ENCODE data around the gene CFDP1.

The CFDP1 gene

DNA sequence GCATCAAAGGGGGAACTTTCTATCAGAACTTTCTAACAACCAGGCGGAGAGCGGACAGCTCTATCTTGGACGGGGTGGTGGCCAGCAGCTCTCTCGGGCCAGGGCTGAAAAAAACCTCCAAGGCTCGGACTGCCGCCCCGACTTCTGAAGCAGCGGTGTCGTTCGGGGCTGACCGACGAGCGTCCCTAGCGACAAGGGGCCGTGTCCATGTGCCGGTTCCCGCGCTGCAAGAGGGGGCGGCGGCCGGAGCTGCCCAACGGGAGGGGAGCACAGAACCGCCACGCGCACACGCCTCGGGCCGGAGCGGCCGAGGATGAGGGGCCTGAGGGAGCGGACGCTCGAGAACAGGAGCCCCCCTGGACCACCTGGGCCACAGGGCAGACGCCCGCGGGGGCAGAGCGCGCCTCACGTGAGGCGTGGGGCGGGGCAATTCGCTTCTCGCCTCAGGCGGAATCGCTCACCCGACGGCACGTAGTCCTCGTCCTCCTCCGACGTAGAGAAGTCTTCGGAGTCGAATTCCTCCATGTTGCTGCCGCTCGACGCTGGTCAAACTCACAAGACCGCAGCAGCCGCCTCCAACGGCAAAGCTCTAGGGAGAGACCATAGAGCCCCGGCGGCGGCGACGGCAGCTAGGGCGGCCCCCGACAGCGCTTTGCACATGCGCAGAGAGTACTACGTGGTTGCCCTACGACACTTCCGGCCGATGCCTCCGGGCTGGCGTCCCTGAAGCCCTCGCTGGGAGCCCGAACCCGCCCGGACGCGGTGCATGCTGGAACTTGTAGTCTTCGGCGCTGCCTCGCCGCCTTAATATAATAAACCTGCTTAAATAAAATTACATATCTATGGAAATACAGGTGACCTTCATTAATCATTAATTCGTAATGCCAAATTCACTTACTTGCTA is at the start of gene CFDP1:
Gene CFDP1, minus strand, starts transcription at position 676 of the 904 bp plus-strand sequence. Its CDS starts 151 bp downstream, at position 525.
- DNase-seq (ENCODE audit: low spot score): peak; percentile 99

DNA sequence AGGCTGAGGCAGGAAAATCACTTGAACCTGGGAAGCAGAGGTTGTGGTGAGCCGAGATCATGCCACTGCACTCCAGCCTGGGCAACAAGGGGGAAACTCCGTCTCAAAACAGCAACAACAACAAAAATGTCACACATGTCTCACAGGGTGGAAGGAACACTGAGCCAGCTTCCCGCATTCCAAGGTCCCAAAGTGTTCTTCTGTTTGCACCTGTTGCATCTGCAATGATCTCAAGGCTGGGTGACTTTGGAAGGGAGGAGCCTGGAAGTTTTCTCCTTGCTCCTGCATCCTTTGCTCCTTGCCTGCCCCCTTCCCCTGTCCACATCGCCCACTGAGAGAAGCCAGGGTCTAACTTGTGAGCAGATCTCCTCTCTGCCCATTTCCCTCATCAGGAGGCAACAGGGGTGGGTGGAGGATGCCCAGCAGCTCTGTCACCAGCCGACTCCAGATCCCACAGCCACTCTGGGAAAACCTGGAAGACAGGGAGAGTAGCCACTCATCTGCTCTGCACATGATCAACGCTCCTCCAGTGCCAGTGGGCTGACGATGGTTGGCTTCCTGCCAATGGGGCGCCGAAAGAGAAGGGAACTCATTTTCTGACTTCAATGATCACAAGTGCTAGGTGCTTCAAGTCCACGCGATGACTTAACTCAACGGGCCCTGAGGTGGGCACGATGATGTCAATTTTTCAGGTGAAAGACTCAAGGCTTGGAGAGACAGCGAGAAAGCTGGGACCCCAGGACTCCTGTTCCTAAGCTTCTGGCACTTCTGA is 49.3 kb upstream of the CFDP1 start:
- DNase-seq (ENCODE audit: low spot score): no peak

DNA sequence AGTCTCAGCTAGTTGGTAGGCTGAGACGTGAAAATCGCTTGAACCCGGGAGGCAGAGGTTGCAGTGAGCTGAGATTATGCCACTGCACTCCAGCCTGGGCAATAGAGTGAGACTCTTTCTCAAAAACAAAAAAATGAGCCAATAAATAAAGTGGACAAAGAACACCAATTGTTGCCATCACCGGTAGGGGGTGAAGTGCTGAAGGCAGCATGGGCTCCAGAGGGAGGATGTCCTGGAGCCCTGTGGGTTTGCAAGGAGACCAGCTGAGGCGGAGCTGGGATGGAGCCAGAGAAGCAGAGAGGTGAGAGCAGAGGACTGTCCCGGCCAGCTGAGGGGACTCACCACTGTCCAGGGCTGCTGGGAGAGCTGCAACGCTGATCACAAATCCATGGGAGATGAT is 48.2 kb upstream of the CFDP1 start:
- no peak for DNase-seq (ENCODE audit: low spot score)

DNA sequence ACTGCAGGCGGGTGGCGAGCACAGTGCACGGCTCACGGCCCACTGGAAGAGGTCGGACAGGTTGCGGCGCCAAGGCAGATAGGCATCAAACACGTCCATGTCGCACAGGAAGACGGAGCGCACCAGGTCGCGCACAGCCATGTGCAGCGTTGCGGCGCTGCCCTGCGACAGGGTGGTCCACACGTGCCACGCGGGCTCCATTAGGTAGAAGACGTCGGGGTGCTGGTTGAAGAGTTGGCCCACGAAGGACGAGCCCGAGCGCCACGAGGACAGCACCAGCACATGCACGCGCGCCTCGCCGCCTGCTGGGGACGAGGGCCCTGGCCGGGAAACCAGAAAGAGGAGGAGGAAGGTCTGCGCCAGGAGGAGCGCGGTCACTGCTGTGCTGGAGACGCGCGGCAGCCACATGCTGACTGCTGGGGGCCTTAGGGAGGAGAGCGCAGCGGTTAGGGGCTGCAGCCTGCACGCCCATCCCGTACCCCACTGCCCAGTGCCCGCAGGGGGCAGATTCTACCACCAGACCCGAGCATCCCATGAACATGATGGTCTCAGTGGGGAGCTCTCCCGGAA is 46.2 kb upstream of the CFDP1 start:
- no peak for DNase-seq (ENCODE audit: low spot score)

DNA sequence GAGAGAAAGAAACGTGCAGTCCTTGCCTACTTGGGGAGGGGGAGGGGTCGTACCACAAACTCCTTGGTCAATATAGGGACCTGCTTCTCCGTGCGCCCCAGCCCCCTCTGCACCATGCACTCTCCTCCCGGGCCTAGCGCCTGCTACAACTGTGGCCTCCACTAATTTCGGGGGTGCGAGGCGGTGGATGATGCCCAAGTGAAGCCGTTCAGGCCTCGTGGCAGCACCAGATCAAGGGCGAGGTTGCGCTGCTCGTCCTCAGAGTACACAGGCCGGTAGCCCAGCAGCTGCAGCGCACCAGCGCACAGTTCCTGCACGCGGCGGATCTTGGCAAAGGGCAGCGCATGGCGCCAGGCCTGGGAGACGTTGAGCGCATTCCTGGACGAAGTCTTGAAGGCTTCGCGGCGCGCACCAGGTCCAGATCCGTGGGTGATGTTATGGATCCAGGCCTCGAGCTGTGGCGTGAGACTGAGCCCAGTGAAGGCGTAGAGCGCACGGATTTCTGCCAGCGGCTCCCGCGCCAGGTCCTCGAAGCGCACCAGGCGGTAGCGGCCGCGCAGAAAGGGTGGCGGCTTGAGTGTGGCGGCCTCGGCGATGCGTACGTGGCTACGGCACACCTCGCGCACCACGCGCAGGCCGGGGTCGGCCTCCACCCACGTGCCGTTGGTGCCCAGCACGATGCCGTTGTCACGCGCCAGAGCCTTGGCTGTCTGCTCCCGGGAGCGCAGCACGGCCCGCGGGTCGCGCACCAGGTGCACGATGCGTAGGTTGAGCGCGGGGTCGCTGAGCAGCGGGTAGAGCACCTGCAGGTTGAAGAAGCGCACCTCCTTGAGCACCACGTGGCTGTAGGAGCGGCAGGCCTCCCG is 45.4 kb upstream of the CFDP1 start:
- DNase-seq (ENCODE audit: low spot score): no peak

DNA sequence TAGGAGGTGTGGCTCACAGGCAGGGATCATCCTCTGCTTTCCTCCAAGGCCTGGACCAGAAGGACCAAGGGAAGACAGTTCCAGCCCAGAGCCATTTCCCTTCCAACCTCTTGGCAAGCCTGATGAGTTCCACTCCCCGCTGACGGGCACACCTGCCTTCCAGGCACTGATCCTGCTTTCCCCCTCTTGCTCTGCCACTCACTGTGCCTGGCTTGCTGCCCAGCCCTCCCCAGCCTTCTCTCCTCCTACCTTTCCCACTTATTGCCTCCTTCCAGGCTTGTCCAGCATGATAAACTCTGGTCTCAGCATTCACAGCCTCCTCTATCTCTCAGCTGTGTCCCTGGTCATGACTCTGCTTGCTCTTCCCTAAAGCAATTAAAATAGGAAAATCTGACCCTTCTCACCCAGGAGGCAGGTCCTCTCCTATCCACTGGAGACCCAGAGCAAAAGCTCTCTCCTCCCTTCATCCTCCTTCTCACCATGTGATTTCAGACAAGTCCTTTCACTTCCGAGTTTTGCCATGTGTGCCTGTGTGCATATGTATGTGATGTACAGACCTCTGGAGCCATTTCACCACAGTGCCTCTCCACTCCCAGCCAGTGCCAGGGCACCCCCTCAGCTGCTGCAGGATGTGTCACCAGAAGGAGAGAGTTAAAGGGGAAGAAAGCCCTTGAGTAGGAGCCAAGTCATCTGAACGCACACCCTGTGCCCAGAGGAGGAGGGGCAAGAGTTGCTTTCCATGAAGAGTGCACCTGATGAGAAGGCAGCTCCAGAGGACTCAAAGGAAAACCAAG is 44.6 kb upstream of the CFDP1 start:
- DNase-seq (ENCODE audit: low spot score): no peak

DNA sequence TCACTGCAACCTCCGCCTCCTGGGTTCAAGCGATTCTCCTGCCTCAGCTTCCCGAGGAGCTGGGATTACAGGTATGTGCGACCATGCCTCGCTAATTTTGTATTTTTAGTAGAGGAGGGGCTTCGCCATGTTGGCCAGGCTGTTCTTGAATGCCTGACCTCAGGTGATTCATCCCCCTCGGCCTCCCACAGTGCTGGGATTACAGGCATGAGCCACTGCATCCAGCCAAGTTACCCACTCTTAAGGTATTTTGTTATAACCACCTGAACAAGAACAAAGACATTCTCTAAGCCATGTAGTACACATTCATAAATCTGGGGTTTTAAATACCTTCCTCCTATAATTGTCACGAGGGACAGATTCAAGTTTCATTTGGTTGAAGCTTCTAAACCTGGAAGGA is 43.5 kb upstream of the CFDP1 start:
- no peak for DNase-seq (ENCODE audit: low spot score)

DNA sequence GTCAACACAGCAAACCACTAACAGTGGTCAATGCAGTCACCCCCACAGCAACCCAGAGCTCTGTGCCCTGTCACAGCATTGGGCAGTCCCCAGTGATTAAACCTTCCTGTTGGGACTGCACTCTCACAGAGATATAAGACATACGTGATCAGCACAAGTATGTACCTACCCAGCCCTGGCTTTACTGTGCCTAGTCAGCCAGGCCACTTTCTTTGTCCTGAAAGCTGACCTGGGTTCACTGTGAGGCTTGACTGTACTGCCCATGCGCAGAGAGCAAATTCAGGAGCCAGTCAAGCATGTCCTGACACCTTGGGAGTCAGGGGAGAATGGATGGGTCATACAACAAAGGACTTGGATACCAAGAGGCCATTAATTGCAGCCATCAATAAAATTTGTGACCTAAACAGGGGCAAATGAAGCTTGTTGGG is 42.1 kb upstream of the CFDP1 start:
- DNase-seq (ENCODE audit: low spot score): no peak

DNA sequence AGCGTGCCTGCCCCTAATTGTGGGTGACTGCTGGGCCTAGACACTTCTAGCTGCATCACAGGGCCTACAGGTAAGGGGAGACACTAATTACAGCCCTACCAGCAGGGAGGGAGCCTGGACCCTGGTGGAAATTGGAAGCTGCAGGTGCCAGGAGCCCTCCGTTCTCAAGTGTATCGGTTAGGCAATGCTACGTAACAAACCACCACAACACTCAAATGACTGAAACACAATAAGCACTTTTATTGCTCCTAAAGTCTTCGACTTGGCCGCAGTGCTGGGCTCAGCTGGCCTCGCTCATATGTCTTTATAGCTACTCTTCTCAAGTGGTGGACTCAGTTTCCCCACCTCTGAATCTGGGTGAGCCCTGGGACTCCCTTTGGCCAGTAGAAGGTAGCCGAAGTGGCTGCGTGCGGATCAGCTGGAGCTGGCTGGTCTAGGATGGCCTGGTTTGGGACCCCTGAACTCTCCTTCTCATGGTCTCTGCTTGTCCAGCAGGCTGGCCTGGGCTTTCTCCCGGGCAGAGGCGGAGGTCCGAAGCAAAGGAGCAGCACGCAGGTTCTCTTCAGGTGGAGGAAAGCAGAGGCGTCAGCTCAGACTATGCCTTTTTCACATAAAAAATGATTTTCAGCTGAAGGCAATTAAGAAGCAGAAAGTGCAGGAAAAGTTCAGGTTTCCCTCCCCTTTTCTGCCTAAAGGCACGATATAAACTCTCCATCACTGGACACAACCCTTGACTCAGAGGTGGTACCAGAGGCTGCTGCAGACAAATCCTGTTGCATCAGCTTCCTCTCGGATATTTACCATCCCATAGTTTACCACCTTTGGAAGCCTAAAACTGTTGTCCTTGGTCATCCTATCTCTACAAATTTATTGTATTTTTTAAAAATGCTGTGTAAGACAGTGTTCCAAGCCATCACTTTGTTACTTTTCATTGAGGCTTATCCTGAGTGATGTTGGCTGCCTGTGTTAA is 39.9 kb upstream of the CFDP1 start:
- no peak for DNase-seq (ENCODE audit: low spot score)

DNA sequence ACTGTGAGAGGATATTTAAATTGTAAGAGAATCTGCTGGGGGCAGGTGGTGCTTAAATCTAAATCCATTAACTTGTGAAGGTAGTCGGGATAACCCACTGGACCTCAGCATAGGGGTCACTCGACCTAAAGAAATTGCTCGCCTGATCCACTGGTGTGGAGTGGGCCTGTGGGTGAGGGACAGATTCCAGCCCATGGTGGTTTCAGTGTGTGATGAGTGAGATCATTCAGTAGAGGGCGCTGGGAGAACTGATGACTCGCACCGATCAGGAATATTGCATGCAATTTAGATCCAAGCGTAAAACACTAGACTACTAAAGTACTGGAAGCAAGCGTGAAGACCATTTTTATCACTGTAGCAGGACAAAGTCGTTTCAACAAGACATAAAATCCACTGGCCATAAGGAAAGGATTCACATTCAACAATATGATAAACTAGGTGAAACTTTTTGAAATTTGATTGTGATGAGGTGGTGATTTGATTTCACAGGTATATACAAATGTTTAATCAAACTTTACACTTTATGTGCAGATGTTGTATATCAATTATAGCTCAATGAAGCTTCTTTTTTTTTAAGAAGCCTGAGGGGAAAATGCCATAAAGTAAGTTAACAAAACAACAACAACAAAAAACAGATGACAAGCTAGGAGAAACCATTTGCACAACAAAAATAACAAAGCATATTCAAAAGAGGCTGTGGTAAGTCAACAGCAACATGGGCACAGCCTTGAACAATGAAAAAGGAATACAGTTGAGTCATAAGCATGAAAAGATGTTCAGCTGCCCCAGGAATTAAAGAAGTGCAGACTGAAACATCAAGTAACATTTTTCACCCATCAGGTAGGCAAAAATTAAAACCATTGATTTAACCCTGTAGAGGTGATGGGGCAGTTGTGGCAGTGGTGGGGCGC is 38.7 kb upstream of the CFDP1 start:
- DNase-seq (ENCODE audit: low spot score): peak; percentile 74

DNA sequence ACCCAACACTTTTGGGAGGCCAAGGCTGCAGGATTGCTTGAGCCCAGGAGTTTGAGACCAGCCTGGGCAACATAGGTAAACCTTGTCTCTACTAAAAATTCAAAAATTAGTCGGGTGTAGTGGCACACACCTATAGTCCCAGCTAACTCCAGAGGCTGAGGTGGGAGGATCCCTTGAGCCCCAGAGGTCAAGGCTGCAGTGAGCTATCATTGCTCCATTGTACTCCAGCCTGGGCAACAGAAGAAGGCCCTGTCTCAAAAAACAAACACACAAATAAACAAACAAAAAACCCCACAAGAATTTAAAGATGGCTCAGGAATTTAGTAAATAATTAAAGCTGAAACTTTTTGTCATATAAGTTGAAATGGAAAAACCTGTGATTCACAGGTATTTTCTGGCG is 33.5 kb upstream of the CFDP1 start:
- no peak for DNase-seq (ENCODE audit: low spot score)

DNA sequence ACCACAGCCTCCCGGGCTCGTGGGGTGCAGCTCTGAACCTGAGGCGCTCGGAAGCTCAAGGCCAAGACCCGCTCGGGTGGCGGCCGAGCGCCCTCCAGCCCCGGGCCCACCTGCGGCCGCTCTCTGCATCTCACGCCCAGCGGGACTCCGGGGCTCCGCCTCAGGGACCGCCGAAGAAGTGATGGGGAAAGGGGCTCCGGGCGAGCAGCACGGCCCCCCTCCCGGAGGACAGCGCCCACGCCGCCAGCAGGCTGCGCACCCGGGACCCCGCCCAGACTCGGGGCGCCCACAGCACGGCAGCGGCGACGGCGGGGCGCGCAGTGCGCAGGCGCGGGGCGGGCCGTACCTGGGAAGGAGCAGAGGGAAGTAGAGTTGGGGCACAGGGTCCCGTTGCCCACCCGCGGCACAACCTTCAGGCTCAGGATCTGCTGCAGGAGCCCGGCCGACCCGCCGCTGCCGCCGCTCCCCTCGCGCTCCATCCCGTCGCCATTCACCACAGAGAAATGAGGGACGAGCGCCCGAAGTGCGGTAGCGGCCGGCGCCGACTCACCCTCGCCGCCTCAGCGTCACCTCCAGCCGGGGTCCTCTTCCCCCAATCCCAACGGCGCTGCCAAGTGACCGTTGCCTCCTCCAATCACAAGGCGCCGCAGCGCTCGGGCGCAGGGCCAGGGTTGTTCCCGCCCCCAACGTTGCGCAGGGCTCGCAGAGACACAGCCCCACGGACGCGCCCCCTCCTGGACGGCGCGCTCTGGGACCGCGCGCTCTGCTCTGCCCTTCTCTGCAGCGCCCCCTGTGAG is 31.0 kb upstream of the CFDP1 start, which contains the start of gene TMEM170A:
Gene TMEM170A, minus strand, starts transcription at position 568 of the 797 bp plus-strand sequence. Its CDS starts 89 bp downstream, at position 479.
- peak; percentile 98 for DNase-seq (ENCODE audit: low spot score)

DNA sequence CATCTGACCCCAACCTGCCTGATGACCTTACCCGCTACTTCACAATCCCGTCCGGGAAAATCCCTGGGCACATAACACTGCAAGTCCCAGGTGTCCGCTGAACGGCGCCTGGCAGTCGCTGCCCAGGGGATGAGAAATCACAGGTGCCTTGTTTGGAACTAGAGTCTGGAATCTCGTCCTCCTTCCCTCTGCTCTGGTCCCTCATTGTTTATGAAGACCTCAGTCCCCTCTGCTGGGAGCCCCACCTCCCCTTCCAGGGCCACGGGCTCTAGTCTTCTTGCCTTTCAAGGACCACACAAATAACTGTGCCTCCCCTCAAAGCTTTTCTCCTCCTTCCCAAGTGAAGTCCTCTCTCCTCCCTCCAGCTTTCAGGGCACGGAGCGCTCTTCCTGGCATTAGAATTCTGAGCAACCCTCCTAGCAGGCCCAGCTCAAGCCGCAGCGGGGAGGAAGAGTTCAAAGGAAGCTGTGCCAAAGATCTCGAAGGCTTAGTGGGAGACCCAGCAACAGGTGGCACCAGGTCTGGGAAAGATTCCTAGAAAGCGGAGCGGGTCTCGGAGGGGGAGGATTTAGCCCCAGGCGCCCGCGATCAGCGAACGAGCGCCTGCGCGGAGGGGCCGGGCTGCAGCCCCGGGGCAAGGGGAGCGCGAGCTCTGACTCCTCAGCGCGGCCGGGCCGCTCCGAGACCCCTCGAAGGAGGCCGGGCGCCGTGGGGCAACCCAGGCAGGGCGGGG is 30.3 kb upstream of the CFDP1 start:
- peak; percentile 26 for DNase-seq (ENCODE audit: low spot score)

DNA sequence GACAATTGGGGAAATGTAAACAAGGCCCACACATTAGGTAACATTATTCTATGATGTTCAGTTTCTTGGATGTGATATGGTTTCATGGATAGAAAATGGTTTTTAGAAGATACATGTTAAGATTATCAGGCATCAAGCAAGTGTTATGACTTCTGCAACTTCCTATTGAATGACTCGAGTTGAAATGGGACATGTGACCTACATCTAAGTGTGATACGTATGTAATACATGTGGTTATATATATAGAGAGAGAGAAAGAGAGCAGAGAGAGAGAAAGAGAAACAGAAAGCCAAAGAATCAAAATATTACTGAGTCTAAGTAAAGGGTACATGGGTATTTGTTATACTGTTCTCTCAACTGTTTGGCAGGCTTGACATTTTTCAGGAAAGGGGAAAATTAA is 29.5 kb upstream of the CFDP1 start:
- no peak for DNase-seq (ENCODE audit: low spot score)

DNA sequence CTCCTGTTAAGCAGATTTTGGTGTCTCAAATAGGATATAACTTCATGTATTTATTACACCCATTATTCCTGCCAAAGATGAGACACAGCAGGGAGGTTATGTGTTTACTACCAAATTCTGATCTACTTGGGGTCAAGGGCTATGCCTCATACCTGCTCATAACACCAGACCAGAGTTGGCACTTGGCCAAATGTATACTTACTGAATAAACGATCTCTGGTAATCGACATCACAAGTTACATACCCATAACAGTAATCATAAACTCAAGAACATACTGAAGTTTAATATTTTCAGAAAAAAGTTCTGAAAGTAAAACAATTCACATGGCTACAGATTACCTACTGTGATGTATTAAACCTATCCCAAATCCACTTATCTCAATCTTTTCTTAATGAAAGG is 28.3 kb upstream of the CFDP1 start:
- DNase-seq (ENCODE audit: low spot score): peak; percentile 27

DNA sequence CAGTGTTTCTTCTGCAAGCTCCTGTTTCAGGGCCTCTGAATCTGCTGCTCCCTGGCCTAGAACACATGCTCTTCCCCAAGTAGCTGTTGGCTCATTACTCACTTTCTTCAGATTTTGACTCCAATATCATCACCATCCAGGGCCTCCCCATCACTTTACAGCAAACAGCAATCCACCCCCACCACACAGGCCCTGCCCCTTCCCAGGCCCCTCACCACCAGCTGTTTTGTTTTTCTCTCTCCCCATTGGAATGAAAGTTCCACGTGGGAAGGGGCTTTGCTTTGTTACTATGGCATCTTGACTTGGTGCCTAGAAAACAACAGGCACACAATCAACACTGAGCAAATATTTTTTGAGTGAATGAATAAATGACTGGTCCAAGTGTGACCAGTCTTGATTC is 27.1 kb upstream of the CFDP1 start:
- no peak for DNase-seq (ENCODE audit: low spot score)

DNA sequence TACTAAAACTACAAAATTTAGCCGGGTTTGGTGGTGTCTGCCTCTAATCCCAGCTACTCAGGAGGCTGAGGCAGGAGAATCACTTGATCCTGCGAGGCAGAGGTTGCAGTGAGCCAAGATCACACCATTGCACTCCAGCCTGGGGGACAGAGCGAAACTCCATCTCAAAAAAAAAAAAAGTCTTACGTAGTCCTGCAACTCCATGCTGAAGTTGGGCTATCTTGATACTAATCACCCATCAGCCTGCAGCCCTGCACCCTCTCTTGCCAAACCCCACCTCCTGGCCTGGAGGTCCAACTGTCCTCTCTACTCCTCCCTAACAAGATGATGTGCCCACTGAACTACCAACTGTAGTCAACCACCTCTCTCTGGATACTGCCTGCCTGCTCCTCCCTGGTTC is 26.4 kb upstream of the CFDP1 start:
- DNase-seq (ENCODE audit: low spot score): no peak
